Measurements from ENCODE around the gene TRAK2.

DNA sequence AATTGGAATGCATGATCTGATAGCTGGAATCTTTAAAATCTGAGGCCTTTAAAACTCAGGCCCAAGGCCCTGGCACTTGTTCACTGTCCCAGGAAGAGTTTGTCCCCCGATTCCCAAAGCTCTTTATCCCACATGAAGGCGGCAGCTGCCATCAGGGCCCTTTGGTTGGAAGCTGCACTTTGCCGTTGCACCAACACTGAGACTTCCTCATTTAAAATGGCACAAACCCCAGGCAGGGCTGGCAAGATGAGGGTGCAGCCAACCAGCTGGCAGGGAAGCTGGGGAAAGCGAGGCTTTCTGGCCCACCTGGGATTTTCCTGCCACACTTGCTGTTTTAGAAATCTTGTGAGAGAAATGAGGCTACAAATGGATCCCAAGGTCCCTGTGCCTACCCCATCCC is 100.4 kb downstream of the TRAK2 start:
- TF ChIP-seq EZH2 (IDR thresholded peaks at IDR 0.05; ENCODE audit: borderline replicate concordance, low read length) = no peak
- TF ChIP-seq, protein P1, sequence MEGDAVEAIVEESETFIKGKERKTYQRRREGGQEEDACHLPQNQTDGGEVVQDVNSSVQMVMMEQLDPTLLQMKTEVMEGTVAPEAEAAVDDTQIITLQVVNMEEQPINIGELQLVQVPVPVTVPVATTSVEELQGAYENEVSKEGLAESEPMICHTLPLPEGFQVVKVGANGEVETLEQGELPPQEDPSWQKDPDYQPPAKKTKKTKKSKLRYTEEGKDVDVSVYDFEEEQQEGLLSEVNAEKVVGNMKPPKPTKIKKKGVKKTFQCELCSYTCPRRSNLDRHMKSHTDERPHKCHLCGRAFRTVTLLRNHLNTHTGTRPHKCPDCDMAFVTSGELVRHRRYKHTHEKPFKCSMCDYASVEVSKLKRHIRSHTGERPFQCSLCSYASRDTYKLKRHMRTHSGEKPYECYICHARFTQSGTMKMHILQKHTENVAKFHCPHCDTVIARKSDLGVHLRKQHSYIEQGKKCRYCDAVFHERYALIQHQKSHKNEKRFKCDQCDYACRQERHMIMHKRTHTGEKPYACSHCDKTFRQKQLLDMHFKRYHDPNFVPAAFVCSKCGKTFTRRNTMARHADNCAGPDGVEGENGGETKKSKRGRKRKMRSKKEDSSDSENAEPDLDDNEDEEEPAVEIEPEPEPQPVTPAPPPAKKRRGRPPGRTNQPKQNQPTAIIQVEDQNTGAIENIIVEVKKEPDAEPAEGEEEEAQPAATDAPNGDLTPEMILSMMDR (IDR thresholded peaks at IDR 0.05; ENCODE audit: low read length) = no peak

All from OCI-LY1 (cell line).